ENCODE data around the gene UBE2O.

DNA sequence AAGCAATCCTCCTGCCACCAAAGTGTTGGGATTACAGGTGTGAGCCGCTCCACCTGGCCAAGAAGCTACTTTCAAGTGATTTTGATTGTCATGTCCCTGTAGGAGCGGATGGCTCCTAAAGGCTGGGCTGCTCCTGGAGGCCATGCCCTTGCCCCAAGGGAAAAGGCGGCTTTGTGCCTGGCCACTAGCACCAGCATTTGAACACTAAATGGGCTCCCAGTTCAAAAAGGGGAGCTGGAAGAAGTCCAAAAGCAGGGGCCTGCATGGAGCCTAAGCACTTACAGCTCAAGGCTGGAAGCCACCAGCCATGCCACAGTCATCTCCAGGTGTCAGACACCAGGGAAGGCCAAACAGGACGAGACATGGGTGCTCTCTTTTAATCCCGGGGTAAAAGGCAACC lies 41.7 kb downstream of the UBE2O start:
- TF ChIP-seq, protein P1, sequence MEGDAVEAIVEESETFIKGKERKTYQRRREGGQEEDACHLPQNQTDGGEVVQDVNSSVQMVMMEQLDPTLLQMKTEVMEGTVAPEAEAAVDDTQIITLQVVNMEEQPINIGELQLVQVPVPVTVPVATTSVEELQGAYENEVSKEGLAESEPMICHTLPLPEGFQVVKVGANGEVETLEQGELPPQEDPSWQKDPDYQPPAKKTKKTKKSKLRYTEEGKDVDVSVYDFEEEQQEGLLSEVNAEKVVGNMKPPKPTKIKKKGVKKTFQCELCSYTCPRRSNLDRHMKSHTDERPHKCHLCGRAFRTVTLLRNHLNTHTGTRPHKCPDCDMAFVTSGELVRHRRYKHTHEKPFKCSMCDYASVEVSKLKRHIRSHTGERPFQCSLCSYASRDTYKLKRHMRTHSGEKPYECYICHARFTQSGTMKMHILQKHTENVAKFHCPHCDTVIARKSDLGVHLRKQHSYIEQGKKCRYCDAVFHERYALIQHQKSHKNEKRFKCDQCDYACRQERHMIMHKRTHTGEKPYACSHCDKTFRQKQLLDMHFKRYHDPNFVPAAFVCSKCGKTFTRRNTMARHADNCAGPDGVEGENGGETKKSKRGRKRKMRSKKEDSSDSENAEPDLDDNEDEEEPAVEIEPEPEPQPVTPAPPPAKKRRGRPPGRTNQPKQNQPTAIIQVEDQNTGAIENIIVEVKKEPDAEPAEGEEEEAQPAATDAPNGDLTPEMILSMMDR (conservative IDR thresholded peaks at IDR 0.05; ENCODE audit: low read depth, low read length), result no peak
- no peak for TF ChIP-seq EZH2 (IDR thresholded peaks at IDR 0.05; ENCODE audit: borderline replicate concordance, low read depth, low read length, poor library complexity, severe bottlenecking)
